Measurements from ENCODE around the gene RESP18. TPM values are rescaled to one million over a fixed set of nuclear protein-coding genes. Genes with fewer than 3 reads are reported as not detected.

Gene RESP18
- polyA plus RNA-seq, 2 donors: not detected

Other genes with a start within 250 kb of the RESP18 start
- gene NHEJ1, start 171.9 kb downstream of the RESP18 start, polyA plus RNA-seq: 1 to 10 TPM; 4.4 to 5.9 TPM
- 1 to 10 TPM; 1.2 to 3.4 TPM for gene SLC23A3, start 162.7 kb downstream of the RESP18 start, polyA plus RNA-seq
- 10 to 100 TPM; 39.5 to 50.6 TPM for gene CNPPD1, start 155.8 kb downstream of the RESP18 start, polyA plus RNA-seq
- 10 to 100 TPM; 28.4 to 38.6 TPM for gene RETREG2, start 154.5 kb downstream of the RESP18 start, polyA plus RNA-seq
- gene ZFAND2B, start 126.0 kb downstream of the RESP18 start, polyA plus RNA-seq: 10 to 100 TPM; 45.2 to 53.6 TPM
- 10 to 100 TPM; 24.5 to 45.2 TPM for gene ABCB6, start 113.8 kb downstream of the RESP18 start, polyA plus RNA-seq
- 10 to 100 TPM; 20.8 to 28.4 TPM for gene ATG9A, start 103.1 kb downstream of the RESP18 start, polyA plus RNA-seq
- gene ANKZF1, start 102.9 kb downstream of the RESP18 start, polyA plus RNA-seq: 10 to 100 TPM; 20.4 to 40.7 TPM
- gene GLB1L, start 87.3 kb downstream of the RESP18 start, polyA plus RNA-seq: 1 to 10 TPM; 1.6 to 1.9 TPM
- 10 to 100 TPM; 20.4 to 33.3 TPM for gene STK16, start 87.3 kb downstream of the RESP18 start, polyA plus RNA-seq
- gene TUBA4B, start 79.5 kb downstream of the RESP18 start, polyA plus RNA-seq: under 1 TPM in 1 of 2 donors, not detected in 1; 0.02 TPM
- 100 to 1,000 TPM in 1 of 2 donors, 10 to 100 TPM in 1; 89.0 to 161 TPM for gene TUBA4A, start 78.8 kb downstream of the RESP18 start, polyA plus RNA-seq
- gene DNAJB2, start 53.4 kb downstream of the RESP18 start, polyA plus RNA-seq: 10 to 100 TPM; 42.4 to 47.8 TPM
- under 1 TPM; 0.02 to 0.14 TPM for gene PTPRN, start 23.3 kb downstream of the RESP18 start, polyA plus RNA-seq
- gene DNPEP, start 55.2 kb upstream of the RESP18 start, polyA plus RNA-seq: 10 to 100 TPM; 46.2 to 49.6 TPM
- gene DES, start 85.6 kb upstream of the RESP18 start, polyA plus RNA-seq: 100 to 1,000 TPM; 672 to 686 TPM
- gene SPEG, start 102.1 kb upstream of the RESP18 start, polyA plus RNA-seq: 10 to 100 TPM; 22.3 to 37.7 TPM
- gene GMPPA, start 166.1 kb upstream of the RESP18 start, polyA plus RNA-seq: 10 to 100 TPM; 18.4 to 25.5 TPM
- under 1 TPM; 0.01 to 0.02 TPM for gene ASIC4, start 181.7 kb upstream of the RESP18 start, polyA plus RNA-seq
- 10 to 100 TPM; 10.1 to 20.2 TPM for gene CHPF, start 211.1 kb upstream of the RESP18 start, polyA plus RNA-seq
- 1 to 10 TPM; 1.6 to 1.7 TPM for gene TMEM198, start 211.3 kb upstream of the RESP18 start, polyA plus RNA-seq
- gene OBSL1, start 238.8 kb upstream of the RESP18 start, polyA plus RNA-seq: 10 to 100 TPM; 19.9 to 28.6 TPM
- gene INHA, start 239.6 kb upstream of the RESP18 start, polyA plus RNA-seq: under 1 TPM; 0.24 to 0.71 TPM

Data from esophagus (tissue), 2 donors.